OCI-LY1 (cell line): ENCODE data around the gene HDHD5.

Experiments used
- H2AFZ ChIP-seq: fragments of 200-600 bp; sonication (generic), shearing (Covaris generic); 2 replicates; pipeline ENCODE4 v1.6.0; 2014; ENCODE audit warnings: antibody characterized with exemption, mild to moderate bottlenecking, low read length
- H3F3A ChIP-seq: fragments of 200-600 bp; sonication (generic), shearing (Covaris generic); 2 replicates; pipeline ENCODE4 v1.6.0; 2014; ENCODE audit warnings: mild to moderate bottlenecking, antibody characterized with exemption, low read length, moderate library complexity; ENCODE audit not compliant: insufficient read depth
- H3K27ac ChIP-seq: fragments of 200-600 bp; sonication (generic); 2 replicates; pipeline ENCODE4 v1.5.1; 2014; ENCODE audit warnings: low read length, mixed run types, mild to moderate bottlenecking, low read depth; ENCODE audit not compliant: poor library complexity, severe bottlenecking
- H3K27me3 ChIP-seq: fragments of 200-600 bp; sonication (generic); 2 replicates; pipeline ENCODE4 v1.6.0; 2014; ENCODE audit warnings: antibody characterized with exemption, mild to moderate bottlenecking, low read length, moderate library complexity; ENCODE audit not compliant: insufficient read depth
- H3K36me3 ChIP-seq: fragments of 200-600 bp; sonication (generic); 2 replicates; pipeline ENCODE4 v1.6.1; 2014; ENCODE audit warnings: mild to moderate bottlenecking, antibody characterized with exemption, low read length, moderate library complexity, mixed read lengths; ENCODE audit not compliant: insufficient read depth
- H3K4me1 ChIP-seq: fragments of 200-600 bp; sonication (generic); 2 replicates; pipeline ENCODE4 v1.5.1; 2014; ENCODE audit warnings: mild to moderate bottlenecking, low read length, moderate library complexity; ENCODE audit not compliant: insufficient read depth, severe bottlenecking
- H3K4me2 ChIP-seq: fragments of 200-600 bp; sonication (generic), shearing (Covaris generic); 2 replicates; pipeline ENCODE4 v1.6.1; 2014; ENCODE audit warnings: low read length
- H3K4me3 ChIP-seq: fragments of 200-600 bp; sonication (generic); 2 replicates; pipeline ENCODE4 v1.5.1; 2014; ENCODE audit warnings: low read length, low read depth, mild to moderate bottlenecking, mixed read lengths; ENCODE audit not compliant: poor library complexity, severe bottlenecking
- H3K79me2 ChIP-seq: fragments of 200-600 bp; shearing (Covaris generic); 2 replicates; pipeline ENCODE4 v1.6.1; 2016; ENCODE audit warnings: mixed run types, low read length, mixed read lengths; ENCODE audit not compliant: insufficient read depth
- H3K9ac ChIP-seq: fragments of 200-600 bp; sonication (generic), shearing (Covaris generic); 2 replicates; pipeline ENCODE4 v1.6.1; 2014; ENCODE audit warnings: mild to moderate bottlenecking, low read length, mixed read lengths
- H3K9me2 ChIP-seq: fragments of 200-600 bp; sonication (generic), shearing (Covaris generic); 2 replicates; pipeline ENCODE4 v1.6.1; 2014; ENCODE audit warnings: low read depth, mild to moderate bottlenecking, low read length, mixed read lengths
- H3K9me3 ChIP-seq: fragments of 200-600 bp; shearing (Covaris generic); 2 replicates; pipeline ENCODE4 v1.6.1; 2014; ENCODE audit warnings: low read length, mixed read lengths
- H4K20me1 ChIP-seq: fragments of 200-600 bp; sonication (generic), shearing (Covaris generic); 2 replicates; pipeline ENCODE4 v1.6.0; 2016; ENCODE audit warnings: mild to moderate bottlenecking, low read length; ENCODE audit not compliant: insufficient read depth
- CTCF ChIP-seq: fragments of 200-600 bp; sonication (generic), shearing (Covaris generic); IDR thresholded peaks from 2 replicates; pipeline ENCODE4 v1.5.1; 2017; ENCODE audit warnings: mild to moderate bottlenecking, antibody characterized with exemption, low read length, moderate library complexity, mixed read lengths
- EZH2 ChIP-seq: fragments of 200-600 bp; sonication (generic), shearing (Covaris generic); IDR thresholded peaks from 2 replicates; pipeline ENCODE4 v1.8.0; 2017; ENCODE audit warnings: borderline replicate concordance, mixed run types, mild to moderate bottlenecking, antibody characterized with exemption, low read length, moderate library complexity, mixed read lengths

Gene HDHD5

GRCh38 chr22:17133137-17133536 lies 25.9 kb downstream of the HDHD5 start:
- no peak overlapping the region for H3K9ac ChIP-seq
- no peaks in the 10 kb centered on the region for H3K9me2 ChIP-seq
- H3K79me2 ChIP-seq = no peaks in the 10 kb centered on the region
- H3K9me3 ChIP-seq = no peaks in the 10 kb centered on the region
- no peaks in the 10 kb centered on the region for H3F3A ChIP-seq
- no peak overlapping the region for H3K27ac ChIP-seq
- H4K20me1 ChIP-seq = no peaks in the 10 kb centered on the region
- no peaks in the 10 kb centered on the region for H3K27me3 ChIP-seq
- H2AFZ ChIP-seq = no peak overlapping the region
- H3K4me3 ChIP-seq = no peak overlapping the region
- TF ChIP-seq CTCF = no peak
- no peak overlapping the region for H3K4me2 ChIP-seq
- peaks cover 7% of the 10 kb centered on the region; the same call in 1 of the 2 replicates for H3K36me3 ChIP-seq
- peaks cover 20% of the 10 kb centered on the region for H3K4me1 ChIP-seq

DNA sequence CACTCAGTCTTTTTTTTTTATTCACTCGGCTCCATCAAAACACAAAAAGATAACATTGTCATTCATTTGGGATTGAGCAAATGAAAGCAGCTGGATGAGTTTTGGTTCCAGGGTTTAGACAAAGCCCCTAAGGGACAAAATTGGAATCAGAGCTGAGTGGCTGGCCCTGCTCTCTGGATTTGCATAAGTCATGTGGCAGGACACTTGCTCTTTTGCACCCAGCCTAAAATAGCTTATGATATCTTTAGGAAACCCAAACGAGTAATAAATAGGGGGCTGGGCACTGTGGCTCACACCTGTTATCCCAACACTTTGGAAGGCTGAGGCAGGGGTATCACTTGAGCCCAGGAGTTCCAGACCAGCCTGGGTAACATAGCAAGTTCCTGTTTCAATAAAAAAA lies 27.0 kb downstream of the HDHD5 start:
- no peak for TF ChIP-seq EZH2
- no peak for TF ChIP-seq CTCF
- Histone ChIP-seq H3K9me3 (no peaks in the 10 kb centered on the region), H3K36me3 (no peaks in the 10 kb centered on the region), H3F3A (no peaks in the 10 kb centered on the region), H3K27ac (no peak overlapping the region), H4K20me1 (no peaks in the 10 kb centered on the region), H2AFZ (no peak overlapping the region), H3K9me2 (no peaks in the 10 kb centered on the region), H3K4me3 (peak overlapping the region; percentile 17), H3K4me2 (peak overlapping the region; percentile 41), H3K79me2 (no peaks in the 10 kb centered on the region), H3K27me3 (no peaks in the 10 kb centered on the region), H3K4me1 (peaks cover 20% of the 10 kb centered on the region), H3K9ac (no peak overlapping the region)

- TF ChIP-seq CTCF (0 out of 2 replicates have a peak, but pooled peaks have one; percentile 6), EZH2 (no peak)
- H3K27ac ChIP-seq = no peak overlapping the region
- H4K20me1 ChIP-seq = no peaks in the 10 kb centered on the region
- H2AFZ ChIP-seq = no peak overlapping the region
- H3K9me3 ChIP-seq = no peaks in the 10 kb centered on the region
- peaks cover 20% of the 10 kb centered on the region for H3K4me1 ChIP-seq
- H3K9ac ChIP-seq = no peak overlapping the region
- H3K9me2 ChIP-seq = no peaks in the 10 kb centered on the region
- H3F3A ChIP-seq = no peaks in the 10 kb centered on the region
- peak overlapping the region; percentile 41 for H3K4me2 ChIP-seq
- no peaks in the 10 kb centered on the region for H3K36me3 ChIP-seq
- H3K4me3 ChIP-seq = peak overlapping the region; percentile 17
- H3K27me3 ChIP-seq = no peaks in the 10 kb centered on the region
- H3K79me2 ChIP-seq = no peaks in the 10 kb centered on the region
These were observed 27.4 kb downstream of the HDHD5 start for GRCh38 chr22:17131686-17132085.
